OCI-M1 (cell line): Measurements from ENCODE around the gene ENTPD2.
"Not testable (repeated sequence)": the region's sequence is repeated elsewhere in the genome, so short reads cannot be mapped to it uniquely, and the experiment has no call there.

Source experiments
- DNase-seq: peaks from one replicate; lab custom pipeline; 2025; lab: John Stamatoyannopoulos, UW

Gene ENTPD2

DNA sequence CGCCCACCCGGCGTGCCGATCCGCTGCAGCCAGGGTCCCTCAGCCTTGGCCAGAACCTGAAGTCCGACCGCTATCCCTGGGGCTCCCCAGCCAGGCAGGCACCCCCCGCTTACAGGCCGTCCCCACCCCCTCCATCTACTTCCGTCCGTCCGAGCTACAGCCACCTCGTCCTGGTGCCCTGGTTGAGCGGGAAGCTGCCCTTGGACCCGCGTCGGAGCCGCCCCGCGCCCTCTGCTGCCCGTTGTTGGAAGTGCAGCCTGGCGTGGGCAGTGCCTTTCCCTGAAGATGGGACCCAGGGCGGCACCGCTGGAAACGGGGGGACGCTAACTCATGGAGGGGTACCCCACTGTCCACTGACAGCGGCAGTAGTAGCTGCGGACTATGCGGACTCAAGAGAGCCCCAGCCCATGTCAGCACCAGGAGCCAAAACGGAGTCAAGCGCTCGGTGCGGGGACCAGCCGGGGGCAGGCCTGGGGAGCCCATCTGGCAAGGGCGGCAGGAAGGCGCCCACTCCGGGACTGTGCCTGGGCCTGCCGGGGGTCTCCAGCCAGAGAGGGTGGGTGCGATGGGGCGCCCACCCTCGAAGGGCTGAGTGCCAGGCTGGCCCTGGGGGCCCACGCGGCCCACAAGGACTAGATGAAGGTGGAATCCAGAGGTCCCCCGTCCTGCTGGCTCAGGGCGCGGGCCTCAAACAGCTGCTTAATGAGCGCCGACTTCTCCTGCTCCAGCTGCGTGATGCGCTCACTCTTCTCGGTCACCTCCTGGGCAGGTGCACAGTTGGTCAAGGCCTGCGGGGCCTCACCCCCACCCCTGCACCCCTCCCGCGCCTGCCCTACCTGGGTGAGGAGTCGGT is 10.4 kb upstream of the ENTPD2 start:
- DNase-seq = peak; percentile 68

DNA sequence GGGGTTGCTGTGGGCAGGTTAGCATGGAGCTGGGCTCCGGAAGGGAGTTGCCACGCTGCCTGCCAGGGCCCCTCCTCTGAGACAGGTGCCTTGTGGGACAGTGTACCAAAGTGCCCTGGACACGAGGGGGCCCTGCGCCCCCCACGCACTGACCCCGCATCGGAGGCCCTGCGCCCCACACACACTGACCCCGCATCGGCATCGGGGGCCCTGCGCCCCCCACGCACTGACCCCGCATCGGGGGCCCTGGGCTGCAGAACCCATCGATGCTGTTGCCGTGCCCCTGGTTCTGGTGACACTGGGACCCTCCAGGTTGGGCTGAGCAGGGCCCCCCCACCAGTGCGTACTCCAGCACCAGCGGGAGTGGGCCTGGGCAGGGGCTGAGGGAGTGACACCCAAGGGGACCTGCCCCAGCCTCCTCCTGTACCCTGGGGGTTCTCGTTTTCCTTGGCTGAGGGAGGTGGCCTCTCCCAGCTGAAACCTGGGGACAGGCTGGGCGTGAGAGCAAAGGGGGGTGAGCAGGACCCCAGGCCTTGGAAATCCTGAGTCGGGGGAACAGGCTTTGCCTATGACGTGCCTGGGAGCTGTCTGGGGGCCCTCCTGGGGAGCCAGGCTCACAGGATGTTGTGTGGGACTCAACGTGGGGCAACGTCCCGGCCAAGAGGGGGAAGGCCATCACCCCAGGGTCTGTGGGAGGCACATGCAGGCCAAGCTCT is 9.6 kb upstream of the ENTPD2 start:
- no peak for DNase-seq

DNA sequence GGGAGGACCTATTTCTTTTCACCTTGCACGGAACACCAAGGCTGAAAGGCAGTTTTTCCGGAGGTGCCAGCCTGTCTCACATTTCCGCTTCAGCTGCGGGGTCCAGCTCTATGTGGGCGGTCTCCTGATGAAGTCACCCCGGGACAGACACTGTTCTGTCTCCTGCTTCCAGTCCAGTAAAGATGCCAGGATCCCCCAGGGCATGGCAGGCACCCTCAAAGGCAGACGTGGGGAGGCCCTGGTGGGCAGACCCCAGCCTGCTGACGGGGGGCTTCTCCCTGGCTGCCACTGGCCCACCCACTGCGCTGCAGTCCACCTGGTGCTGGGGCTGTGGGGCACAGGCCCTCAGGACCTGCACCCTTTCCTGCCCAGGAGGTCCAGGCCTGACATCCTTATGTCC is 8.9 kb upstream of the ENTPD2 start:
- not testable (repeated sequence) for DNase-seq

DNA sequence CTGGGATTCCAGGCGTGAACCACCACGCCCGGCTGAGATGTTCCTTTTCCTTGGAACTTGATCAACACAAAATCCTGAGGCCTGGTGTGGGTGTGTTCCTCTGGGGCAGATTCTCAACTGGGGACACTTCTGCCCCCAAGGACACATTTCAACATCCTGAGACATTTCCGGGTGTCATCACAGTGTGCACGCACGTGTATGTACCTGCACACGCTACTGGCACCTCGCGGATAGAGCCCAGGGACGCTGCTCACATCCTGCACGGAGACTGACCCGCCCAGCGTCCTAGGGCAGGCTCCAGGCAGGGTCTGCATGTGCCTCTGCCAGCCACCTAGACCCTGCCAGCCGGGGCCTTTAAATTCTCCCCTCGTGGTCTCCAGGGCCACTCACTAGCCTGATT is 8.5 kb upstream of the ENTPD2 start:
- DNase-seq = no peak

DNA sequence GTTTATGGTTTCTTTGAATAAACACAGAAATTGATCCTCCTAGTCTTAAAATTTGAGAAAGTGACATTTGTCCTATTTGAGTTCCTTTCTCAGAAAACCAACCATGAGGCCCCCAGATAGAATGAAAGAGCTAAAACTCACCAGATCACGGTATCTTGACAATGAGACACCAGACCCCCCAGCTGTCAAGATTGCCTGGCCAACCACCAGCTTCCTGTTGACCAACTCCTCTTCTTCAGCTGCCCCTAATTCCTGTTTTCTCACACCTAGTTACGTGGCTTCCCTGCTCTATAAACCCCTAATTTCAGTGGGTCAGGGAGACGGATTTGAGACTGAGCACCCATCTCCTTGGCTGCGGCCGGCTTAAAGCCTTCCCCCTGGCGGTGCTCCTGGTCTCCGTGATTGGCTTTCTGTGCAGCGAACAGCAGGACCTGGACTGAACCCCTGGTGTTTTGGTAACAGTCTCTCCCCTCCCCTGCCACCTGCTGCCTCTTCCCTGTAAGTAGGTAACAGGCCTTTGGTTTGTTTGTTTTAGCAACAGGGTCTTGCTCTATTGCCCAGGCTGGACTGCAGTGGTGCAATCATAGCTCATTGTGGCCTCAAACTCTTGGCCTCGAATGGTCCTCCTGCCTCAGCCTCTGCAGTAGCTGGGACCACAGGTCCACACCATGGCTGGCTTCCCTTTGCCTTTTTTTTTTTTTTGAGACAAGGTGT is 4.8 kb upstream of the ENTPD2 start:
- DNase-seq = no peak

DNA sequence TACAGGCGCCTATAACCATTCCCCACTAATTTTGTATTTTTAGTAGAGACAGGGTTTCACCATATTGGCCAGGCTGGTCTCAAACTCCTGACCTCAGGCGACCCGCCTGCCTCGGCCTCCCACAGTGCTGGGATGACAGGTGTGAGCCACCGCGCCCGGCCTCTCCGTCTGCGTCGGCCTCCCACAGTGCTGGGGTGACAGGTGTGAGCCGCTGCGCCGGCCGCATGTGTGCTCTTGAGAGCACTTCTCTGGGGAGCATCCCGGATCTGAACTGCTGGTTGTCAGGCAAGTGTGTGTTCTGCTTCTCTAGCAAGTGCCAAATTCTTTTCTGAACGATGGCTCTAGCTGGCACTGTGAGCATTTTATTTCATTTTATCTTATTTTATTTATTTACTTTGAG is 3.7 kb upstream of the ENTPD2 start:
- no peak for DNase-seq

DNA sequence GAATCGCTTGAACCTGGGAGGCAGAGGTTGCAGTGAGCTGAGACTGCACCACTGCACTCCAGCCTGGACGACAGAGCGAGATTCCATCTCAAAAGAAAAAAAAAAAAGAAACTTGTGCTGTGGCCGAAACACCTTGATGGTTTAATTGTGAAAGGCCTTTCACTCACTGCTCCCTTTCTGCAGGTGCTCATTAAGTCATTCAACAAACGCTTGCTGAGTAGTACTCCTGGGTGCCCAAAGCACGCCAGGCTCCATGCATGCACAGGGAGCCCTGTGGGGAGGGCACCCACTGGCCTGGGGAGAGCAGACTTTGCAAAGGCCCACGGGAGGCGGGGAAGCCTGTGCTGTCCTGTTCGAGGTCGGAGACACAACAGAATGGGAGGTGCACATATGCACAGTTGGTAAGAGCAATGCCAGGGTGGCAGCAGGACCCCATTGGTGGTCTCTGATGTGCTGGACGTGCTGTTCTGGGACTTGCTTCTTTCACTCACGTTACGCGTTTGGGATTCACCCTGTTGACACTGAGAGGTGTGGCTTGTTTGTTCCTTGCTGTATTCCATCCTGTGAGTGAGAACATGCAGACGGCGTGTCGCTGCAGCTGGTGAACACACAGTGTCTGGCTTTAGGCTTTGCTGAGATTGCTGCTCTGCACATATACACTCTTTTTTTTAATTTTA is 3.0 kb upstream of the ENTPD2 start:
- no peak for DNase-seq

DNA sequence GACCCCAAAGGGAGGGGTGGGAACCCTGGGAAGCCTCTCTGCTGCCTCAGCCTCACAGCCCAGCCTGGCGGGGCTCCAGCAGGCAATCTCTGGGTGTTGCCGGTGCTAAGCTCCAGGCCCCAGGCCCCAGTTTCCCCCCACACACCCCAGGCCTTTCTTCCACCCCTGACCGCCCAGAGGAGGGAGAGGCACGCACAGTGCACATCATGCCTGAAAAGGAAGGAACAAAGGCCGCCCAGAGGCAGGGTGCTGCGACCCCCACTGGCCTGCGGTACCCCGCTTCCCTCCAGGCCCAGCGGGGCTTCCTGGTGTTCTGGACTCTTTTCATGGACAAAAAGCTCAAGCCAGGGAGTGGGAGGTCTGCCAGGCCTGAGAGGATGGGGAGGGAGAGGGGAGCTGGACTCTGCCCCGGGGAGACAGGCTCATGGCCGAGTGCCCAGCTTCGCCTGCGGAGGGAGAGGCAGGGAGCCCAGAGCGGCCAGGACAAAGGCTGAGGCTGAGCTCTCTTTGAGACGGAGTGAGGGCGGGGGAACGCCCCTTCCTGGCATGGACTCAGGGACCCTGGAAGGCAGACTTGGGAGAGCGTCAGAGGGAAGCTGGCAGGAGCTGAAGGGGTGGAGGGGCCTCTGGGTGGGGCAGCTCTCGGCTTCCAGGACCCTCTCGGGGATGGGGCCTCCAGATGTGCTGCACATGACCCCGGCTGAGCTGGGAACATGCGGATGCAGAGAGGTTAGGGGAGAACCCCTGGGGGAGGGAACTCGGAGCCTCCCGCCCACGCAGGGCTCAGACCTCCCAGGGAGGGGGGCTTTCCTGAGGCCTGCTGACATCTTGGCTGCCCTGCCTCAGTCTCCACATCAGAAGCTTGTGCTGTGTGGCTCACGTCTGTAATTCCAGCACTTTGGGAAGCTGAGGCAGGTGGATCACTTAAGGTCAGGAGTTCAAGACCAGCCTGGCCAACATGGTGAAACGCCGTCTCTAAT is 1.8 kb upstream of the ENTPD2 start:
- DNase-seq = no peak

DNA sequence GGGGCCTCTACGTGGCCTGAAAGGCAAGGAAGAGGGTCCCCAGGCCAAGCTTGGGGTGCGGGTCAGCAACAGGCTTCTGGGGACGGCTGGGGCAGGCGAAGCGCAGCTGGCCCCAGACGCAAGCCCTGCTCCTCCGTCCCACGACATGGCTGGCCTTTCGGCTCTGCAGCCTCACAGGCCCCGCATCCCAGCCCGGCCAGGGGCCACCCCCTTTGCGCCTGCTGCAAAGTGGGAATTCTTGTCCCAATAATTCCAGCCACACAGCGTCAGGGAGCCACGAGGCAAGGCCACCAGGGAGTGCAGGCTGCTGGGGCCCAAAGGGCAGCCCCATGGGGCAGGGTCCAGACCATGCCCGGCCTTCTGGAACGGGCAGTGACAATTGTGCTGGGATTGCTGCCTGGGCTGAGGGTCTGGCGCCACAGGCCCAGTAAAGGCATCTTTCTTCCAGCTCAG is 1.1 kb upstream of the ENTPD2 start:
- DNase-seq = no peak

DNA sequence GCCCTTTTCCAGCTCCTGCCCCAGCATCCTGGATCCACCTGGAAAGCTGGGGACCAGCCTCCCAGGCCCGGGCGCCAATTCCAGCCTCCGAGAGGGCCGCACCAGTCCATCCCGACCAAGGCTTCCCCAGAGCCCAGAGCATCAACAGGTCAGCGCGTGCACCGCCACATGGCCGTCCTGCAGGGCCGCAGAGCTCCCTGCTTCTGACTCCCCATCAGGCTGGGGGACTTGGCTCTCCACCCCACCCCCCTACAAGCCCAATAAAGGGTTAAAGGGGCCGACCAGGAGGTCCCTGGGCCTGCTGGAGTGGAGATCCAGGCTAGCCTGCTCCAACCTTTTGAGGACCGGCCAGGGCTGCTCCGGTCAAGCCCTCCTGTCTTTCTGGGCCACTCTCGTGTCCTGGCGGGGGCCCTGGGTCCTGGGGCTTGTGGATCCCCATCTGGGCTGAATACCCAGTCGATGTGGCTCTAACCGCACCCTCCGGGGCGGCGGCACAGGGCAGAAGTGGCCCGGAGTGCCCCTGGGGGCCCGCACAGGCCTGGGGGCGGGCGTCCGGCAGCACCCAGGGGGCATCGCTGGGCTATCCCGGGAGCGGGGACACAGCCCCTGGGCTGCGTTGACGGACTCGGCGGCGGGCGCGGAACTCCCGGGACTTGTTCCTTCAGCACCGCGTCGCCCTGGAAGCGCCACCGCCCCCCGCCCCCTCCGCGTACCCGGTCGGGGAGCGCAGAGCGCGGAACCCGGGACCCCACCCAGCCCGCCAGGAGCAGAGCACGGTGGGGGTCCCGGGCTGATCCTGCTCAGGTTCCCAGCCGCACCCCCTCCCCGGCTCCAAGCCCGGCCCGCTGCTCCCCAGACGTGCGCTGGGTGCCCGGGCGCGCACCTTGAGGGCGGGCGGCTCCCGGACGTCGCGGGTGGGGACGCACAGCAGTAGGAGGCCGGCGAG is 590 bp downstream of the ENTPD2 start:
- DNase-seq = no peak

DNA sequence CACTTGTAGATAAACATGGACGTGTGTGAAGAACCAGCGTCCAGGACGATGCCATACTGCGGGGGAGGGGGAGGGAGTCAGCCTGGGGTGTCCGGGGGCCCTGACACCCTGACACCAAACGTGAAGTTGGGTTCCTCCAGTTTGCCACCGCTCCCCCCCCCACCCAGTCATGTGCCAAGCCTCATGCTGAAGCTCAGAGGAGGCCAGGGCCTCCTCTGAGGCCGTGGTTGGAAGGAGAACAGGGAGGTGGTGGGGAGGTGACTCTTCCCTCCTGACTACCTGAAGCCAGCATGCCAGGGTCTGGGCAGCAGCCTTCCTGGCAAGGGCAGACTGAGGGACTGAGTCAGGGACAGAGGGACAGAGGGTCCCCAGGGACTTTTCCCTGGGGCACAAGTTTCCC is 1.6 kb downstream of the ENTPD2 start:
- no peak for DNase-seq

DNA sequence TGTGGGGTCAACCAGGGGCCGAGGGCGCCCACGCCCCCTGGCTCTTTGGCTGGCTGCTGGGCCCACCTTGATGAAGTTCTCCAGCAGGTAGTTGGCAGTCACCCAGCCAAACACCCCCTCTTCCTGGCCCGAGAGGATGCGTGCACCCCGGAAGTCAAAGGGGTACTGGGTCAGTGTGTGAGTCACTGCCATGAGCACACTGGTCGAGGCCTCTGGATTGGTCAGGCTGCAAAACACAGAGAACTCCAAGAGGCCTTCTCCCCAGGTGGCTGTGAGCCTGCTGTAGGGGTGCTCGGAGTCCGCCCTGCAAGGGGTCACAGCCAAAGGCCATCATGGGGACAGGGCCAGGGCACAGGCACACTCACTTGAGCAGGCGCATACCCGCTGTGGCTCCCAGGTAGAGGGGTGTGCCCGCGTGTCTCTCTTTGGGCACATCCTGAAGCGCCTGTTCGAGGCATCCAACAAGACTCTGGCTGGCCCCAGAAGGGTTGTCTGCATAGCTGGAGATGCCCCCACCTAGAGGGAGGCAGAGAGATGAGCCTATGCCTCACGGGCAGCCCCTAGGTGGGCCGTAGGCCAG is 2.6 kb downstream of the ENTPD2 start:
- DNase-seq = no peak

DNA sequence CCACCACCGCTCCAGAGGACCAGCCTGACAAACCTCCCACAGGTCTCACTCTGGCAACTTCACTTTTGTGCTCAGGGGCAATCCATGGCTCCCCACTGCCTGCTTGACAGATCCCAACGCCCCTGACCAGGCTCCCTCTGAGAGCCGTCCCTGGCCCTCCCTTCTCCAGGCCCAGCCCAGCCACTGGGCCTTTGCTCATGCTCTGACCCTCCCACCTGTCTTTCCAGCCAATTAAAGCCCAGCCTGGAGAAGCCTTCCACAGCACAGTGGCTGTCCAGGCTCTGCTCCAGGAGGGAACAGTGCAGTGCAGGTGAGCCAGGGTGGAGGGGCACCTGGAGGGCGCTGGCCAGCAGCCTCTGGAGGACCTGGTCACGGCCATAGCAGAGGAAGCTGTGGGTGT is 3.3 kb downstream of the ENTPD2 start:
- no peak for DNase-seq

DNA sequence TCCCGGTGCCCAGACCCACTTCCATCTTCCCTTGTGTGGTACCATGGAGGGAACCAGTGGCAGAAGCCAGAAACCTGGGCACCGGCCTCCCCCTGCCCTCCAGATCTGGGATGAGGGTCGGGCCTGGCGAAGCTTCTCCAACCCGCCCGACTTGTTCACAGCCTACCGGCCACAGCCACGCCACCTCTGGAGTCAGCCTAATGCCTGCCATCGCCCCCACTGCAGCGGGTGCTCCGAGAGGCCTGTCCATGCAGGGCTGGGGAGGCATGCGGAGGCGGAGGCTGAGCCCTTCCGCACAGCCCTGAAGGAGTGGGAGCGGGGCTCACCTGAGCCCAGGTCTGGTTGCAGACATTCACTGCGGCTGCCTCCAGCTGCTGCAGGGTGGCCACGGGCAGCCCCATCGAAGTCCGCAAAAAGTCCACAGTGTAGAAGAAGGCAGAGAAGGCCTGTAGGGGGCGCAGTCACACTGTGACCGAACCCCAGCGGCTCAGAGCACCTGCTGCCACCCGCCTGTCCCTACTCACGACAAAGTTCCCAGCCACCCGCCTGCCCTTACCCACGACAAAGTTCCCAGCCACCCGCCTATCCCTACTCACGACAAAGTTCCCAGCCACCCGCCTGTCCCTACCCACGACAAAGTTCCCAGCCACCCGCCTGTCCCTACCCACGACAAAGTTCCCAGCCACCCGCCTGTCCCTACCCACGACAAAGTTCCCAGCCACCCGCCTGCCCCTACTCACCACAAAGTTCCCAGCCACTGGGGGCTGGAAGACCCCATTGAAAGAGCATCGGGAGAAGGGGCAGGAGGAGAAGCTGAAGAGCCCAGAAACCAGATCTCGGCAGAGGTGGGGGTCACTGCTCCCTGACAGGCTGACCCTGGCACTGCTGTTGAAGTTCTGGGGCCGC is 4.1 kb downstream of the ENTPD2 start:
- DNase-seq = peak; percentile 72

DNA sequence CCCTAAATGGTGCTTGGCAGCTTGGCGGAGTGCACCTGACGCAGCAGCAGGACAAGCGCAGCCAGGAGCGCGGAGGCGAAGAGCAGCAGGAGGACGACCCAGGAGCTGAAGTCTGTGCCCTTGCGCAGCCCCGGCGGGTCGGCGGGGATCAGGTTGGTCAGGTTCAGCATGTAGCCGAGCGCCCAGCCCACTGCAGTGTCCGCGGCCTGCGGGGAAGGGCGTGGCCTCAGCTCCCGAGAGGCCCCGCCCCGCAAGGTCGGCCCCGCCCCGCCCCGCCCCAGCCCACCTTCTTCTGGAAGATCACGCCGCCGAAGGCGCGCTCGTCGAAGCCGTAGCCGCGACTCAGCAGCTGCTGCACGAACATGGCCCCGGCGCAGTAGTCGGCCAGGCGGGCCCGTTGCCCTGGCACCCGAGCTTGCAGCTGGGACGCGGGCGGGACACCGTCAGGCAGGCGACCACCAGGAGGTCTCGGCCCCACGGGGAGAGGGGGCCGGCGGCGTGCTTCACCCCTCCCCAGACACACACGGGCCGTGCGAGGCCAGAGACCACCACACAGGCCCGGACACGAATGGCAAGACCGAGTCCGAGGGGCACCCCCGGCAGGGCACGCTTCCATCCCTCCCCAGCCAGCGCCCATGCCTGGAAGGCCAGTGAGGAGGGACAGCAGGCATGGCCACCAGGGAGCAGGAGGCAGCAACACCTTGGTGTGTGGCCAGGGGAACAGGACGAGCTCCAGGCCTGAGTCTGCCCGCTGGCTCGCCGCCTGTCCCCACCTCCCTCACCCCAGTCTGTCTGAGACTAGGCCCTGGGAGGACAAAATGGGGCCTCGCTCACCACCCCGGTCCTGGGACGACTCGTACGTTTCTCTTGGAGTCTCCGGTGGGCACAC is 5.0 kb downstream of the ENTPD2 start:
- no peak for DNase-seq

DNA sequence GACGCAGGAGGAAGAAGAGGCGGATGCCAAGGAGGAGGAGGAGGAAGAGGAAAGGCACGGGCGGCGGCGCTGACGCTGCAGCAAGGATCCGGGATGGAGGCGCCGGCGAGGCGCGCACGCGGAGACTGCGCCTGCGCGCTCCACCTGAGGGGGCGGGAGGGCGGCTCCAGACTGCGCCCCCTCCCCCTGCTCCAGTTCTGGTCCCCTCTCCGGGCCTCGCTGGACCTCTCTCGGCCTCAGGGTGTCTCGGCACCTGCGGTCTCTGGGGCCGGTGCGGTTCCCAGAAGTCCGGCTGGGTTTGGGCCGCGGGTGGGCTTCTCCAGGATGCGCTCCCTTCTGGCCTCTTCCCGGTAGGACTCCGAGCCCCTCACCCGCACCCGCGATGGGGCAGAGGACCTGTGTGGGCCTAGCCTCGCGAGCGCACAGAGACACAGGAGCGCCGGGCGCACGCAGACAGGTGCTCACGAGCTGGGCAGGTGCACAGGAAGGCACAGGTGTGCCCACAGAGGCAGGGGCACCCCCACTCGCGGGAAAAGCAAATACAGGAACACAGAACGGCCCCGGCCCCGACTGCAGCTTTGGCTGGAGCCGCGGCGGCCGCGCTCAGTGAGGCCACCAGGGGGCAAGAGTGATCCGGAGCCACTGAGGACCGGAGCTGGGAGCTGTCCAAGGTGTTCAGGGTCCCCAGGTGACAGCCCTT is 7.6 kb downstream of the ENTPD2 start, which contains the start of gene NPDC1:
Gene NPDC1 (minus strand): TSS at position 90 of the 700 bp plus-strand sequence. CDS start 188 bp downstream, outside the sequence.
- peak; percentile 81 for DNase-seq
